Measurements from ENCODE around the gene RIC3.

GRCh38 chr11:8207080-8208000 is 38.5 kb upstream of the RIC3 start:
- no peak for TF ChIP-seq EZH2 (IDR thresholded peaks at IDR 0.05; ENCODE audit: borderline replicate concordance)
- no peak for TF ChIP-seq CTCF (IDR thresholded peaks at IDR 0.05; ENCODE audit: poor library complexity)
- no peak for TF ChIP-seq EZH2phosphoT487 (IDR thresholded peaks at IDR 0.05; ENCODE audit: low read depth, severe bottlenecking, unreplicated experiment)
